Transverse colon (tissue), 4 donors: ENCODE measurements around the gene TDRD3. TPM values are rescaled to one million over a fixed set of nuclear protein-coding genes. Genes with fewer than 3 reads are reported as not detected.

Experiments used
- DNase-seq: peaks from one replicate; pipeline ENCODE4 v3.0.0-alpha.2; 2019
- H3K27ac ChIP-seq, 4 donors: fragments of 200-600 bp; sonication (generic); 2 replicates each; pipeline ENCODE4 v1.5.1; 2016 to 2018; ENCODE audit warnings: inconsistent platforms in 4 of 4
- H3K27me3 ChIP-seq: fragments of 200-600 bp; sonication (generic); 2 replicates; pipeline ENCODE4 v1.5.1; 2017; ENCODE audit warnings: inconsistent platforms
- H3K36me3 ChIP-seq, 4 donors: fragments of 200-600 bp; sonication (generic); 2 replicates each; pipeline ENCODE4 v1.5.1; 2017 to 2019; ENCODE audit warnings: inconsistent platforms in 4 of 4
- H3K4me1 ChIP-seq, 4 donors: fragments of 200-600 bp; sonication (generic); 2 replicates each; pipeline ENCODE4 v1.5.1; 2017 to 2020; ENCODE audit warnings: inconsistent platforms in 4 of 4
- H3K4me3 ChIP-seq, 4 donors: fragments of 200-600 bp; sonication (generic); 1 replicate in 1 of 4; 2 replicates in 3 of 4; pipeline versions ENCODE4 v1.5.1 to v1.6.1; 2017 to 2019; ENCODE audit warnings: inconsistent platforms in 4 of 4
- H3K9me3 ChIP-seq, 2 donors: fragments of 200-600 bp; sonication (generic); 2 replicates each; pipeline ENCODE4 v1.5.1; 2017 to 2019; ENCODE audit warnings: inconsistent platforms in 2 of 2
- CTCF ChIP-seq, 5 experiments: fragments of 200-600 bp in 3 of 5; fragments of 450-650 bp in 2 of 5; sonication (generic) in 3 of 5; IDR thresholded peaks; 1 replicate in 2 of 5; 2 replicates in 3 of 5; pipeline ENCODE4 v1.5.1; 2016 to 2017; ENCODE audit warnings: antibody characterized with exemption in 5 of 5, inconsistent platforms in 3 of 5, mild to moderate bottlenecking in 2 of 5, moderate library complexity in 1 of 5
- EP300 ChIP-seq: sonication (generic); formaldehyde crosslinking; IDR thresholded peaks from one replicate; pipeline ENCODE4 v1.6.1; 2017; ENCODE audit warnings: antibody characterized with exemption, low read depth
- POLR2A ChIP-seq: fragments of 450-650 bp; IDR thresholded peaks from one replicate; pipeline ENCODE4 v1.6.1; 2016; ENCODE audit warnings: antibody characterized with exemption, mild to moderate bottlenecking, moderate library complexity
- POLR2AphosphoS5 ChIP-seq, 3 donors: sonication (generic); formaldehyde crosslinking; IDR thresholded peaks; one replicate each; pipeline ENCODE4 v1.6.1; 2016; ENCODE audit warnings: antibody characterized with exemption in 3 of 3
- WGBS, 2 donors: methylation state at CpG; one replicate each; pipeline ENCODE4 v1.1.5; 2018; ENCODE audit warnings: low coverage in 1 of 2; 5-methylcytosine and 5-hydroxymethylcytosine counted together
- in situ Hi-C, 4 donors: fragments of 200-750 bp; cut with MboI; loops; one replicate each; pipeline versions ENCODE4 v1.15.0 to v1.15.1; 2017; ENCODE audit warnings: low sequenced_read_pairs in 3 of 4, low pct_ligation_motif_present in 1 of 4, low pct_unique_long_range_greater_than_20kb in 1 of 4
- intact Hi-C: fragments of 100-400 bp; cut with DNase I; formaldehyde crosslinking; loops from one replicate; pipeline ENCODE4 v1.15.1; 2023; ENCODE audit warnings: low total_unique reads
- total RNA-seq, 4 donors: library from RNA; depleted of rRNA; stranded (reverse); fragments of >200 nt; gene quantifications; one replicate each; pipeline ENCODE4 v1.1.0, GENCODE V29; 2016

The TDRD3 gene
- total RNA-seq, 4 donors from 2014 or later = 20.9 to 73.4 (median 33.9) TPM

GRCh38 chr13:60410299-60410698 is 13.3 kb downstream of the TDRD3 start:
- intact Hi-C loops (no loop called here), in situ Hi-C loops (no loop called here)
- no peak overlapping the region for H3K4me3 ChIP-seq
- no peak for TF ChIP-seq EP300
- H3K27me3 ChIP-seq = no peaks in the 10 kb centered on the region
- WGBS, 2 donors = 73 to 85% methylated on average over 2 to 3 of the region's 3 CpGs
- H3K27ac ChIP-seq = no peak overlapping the region
- no peaks in the 10 kb centered on the region for H3K9me3 ChIP-seq
- peaks cover 13 to 50% (median 21%) of the 10 kb centered on the region in 4 donors for H3K4me1 ChIP-seq
- H3K36me3 ChIP-seq = no peaks in the 10 kb centered on the region
- DNase-seq = no peak

- no peak overlapping the region for H3K4me3 ChIP-seq
- peaks cover 13 to 51% (median 22%) of the 10 kb centered on the region in 4 donors for H3K4me1 ChIP-seq
- H3K9me3 ChIP-seq = no peaks in the 10 kb centered on the region
- in situ Hi-C loops = no loop called here
- intact Hi-C loops = no loop called here
- WGBS, 2 donors = 0 to 73% methylated on average over 1 of the region's 1 CpG
- H3K36me3 ChIP-seq = no peaks in the 10 kb centered on the region
- H3K27ac ChIP-seq = no peak overlapping the region
- no peak for TF ChIP-seq POLR2A
- TF ChIP-seq EP300 = no peak
- no peak for TF ChIP-seq POLR2AphosphoS5 (IDR thresholded peaks at IDR 0.05)
- TF ChIP-seq CTCF (IDR thresholded peaks at IDR 0.05) = no peak
- H3K27me3 ChIP-seq = no peaks in the 10 kb centered on the region
- DNase-seq = no peak
Measured at GRCh38 chr13:60411464-60411863, 14.4 kb downstream of the TDRD3 start.

- H3K27ac ChIP-seq = no peak overlapping the region
- no peaks in the 10 kb centered on the region for H3K36me3 ChIP-seq
- TF ChIP-seq POLR2AphosphoS5 (IDR thresholded peaks at IDR 0.05) (no peak), CTCF (IDR thresholded peaks at IDR 0.05) (no peak), EP300 (no peak), POLR2A (no peak)
- H3K27me3 ChIP-seq = no peaks in the 10 kb centered on the region
- intact Hi-C loops (no loop called here), in situ Hi-C loops (no loop called here)
- no peak for DNase-seq
- no peak overlapping the region for H3K4me3 ChIP-seq
- H3K9me3 ChIP-seq = no peaks in the 10 kb centered on the region
- WGBS, 2 donors = 84 to 92% methylated on average over 2 of the region's 2 CpGs
- peaks cover 13 to 53% (median 23%) of the 10 kb centered on the region in 4 donors for H3K4me1 ChIP-seq
Measured at GRCh38 chr13:60411983-60412382, 15.0 kb downstream of the TDRD3 start.

GRCh38 chr13:60412909-60413616 is 16.0 kb downstream of the TDRD3 start:
- peaks cover 13 to 56% (median 23%) of the 10 kb centered on the region in 4 donors for H3K4me1 ChIP-seq
- 96 to 100% methylated on average over 3 of the region's 3 CpGs for WGBS, 2 donors
- intact Hi-C loops = no loop called here
- no peaks in the 10 kb centered on the region for H3K36me3 ChIP-seq
- no peak overlapping the region for H3K4me3 ChIP-seq
- no peak for DNase-seq
- in situ Hi-C loops = no loop called here
- H3K9me3 ChIP-seq = no peaks in the 10 kb centered on the region
- H3K27me3 ChIP-seq = no peaks in the 10 kb centered on the region
- no peak overlapping the region for H3K27ac ChIP-seq
- TF ChIP-seq CTCF (IDR thresholded peaks at IDR 0.05) (no peak), POLR2AphosphoS5 (IDR thresholded peaks at IDR 0.05) (no peak), POLR2A (no peak), EP300 (no peak)

GRCh38 chr13:60414177-60414576 is 17.2 kb downstream of the TDRD3 start:
- H3K27me3 ChIP-seq = no peaks in the 10 kb centered on the region
- no peak overlapping the region for H3K27ac ChIP-seq
- TF ChIP-seq CTCF (IDR thresholded peaks at IDR 0.05) (no peak), POLR2A (no peak), EP300 (no peak), POLR2AphosphoS5 (IDR thresholded peaks at IDR 0.05) (no peak)
- no peak overlapping the region for H3K4me3 ChIP-seq
- intact Hi-C loops = no loop called here
- H3K36me3 ChIP-seq = no peaks in the 10 kb centered on the region
- H3K4me1 ChIP-seq = peaks cover 9 to 58% (median 16%) of the 10 kb centered on the region in 4 donors
- no peak for DNase-seq
- H3K9me3 ChIP-seq = no peaks in the 10 kb centered on the region
- in situ Hi-C loops = no loop called here
